22Rv1 (cell line): ENCODE results near the gene SLMAP.

Experiments used
- H3K27ac ChIP-seq: fragments of 450-650 bp; 2 replicates; pipeline ENCODE4 v1.5.1; 2017
- CTCF ChIP-seq: fragments of 450-650 bp; IDR thresholded peaks from 2 replicates; pipeline ENCODE4 v1.5.1; 2017; ENCODE audit warnings: mild to moderate bottlenecking
- ZFX ChIP-seq: fragments of 450-650 bp; IDR thresholded peaks from 2 replicates; pipeline ENCODE4 v1.6.1; 2017; ENCODE audit warnings: antibody characterized with exemption, borderline replicate concordance

SLMAP gene

GRCh38 chr3:57820479-57820878 lies 64.4 kb downstream of the SLMAP start:
- H3K27ac ChIP-seq, result no peak overlapping the region
- TF ChIP-seq ZFX (no peak), CTCF (no peak)

- TF ChIP-seq ZFX (no peak), CTCF (no peak)
- H3K27ac ChIP-seq, result no peak overlapping the region
Observed at GRCh38 chr3:57821765-57822164, 65.7 kb downstream of the SLMAP start.

GRCh38 chr3:57822686-57823085 lies 66.6 kb downstream of the SLMAP start:
- TF ChIP-seq ZFX (no peak), CTCF (no peak)
- no peak overlapping the region for H3K27ac ChIP-seq

- TF ChIP-seq ZFX (no peak), CTCF (no peak)
- no peak overlapping the region for H3K27ac ChIP-seq
Observed at GRCh38 chr3:57825116-57825515, 69.0 kb downstream of the SLMAP start.

- H3K27ac ChIP-seq, result no peak overlapping the region
- TF ChIP-seq CTCF (0 out of 2 replicates have a peak, but pooled peaks have one; percentile 7), ZFX (no peak)
Observed at GRCh38 chr3:57826245-57826951, 70.3 kb downstream of the SLMAP start.

- TF ChIP-seq CTCF (no peak), ZFX (no peak)
- H3K27ac ChIP-seq, result no peak overlapping the region
Observed at GRCh38 chr3:57826952-57827723, 71.0 kb downstream of the SLMAP start.

- no peak for TF ChIP-seq ZFX
- TF ChIP-seq CTCF, result no peak
Observed at GRCh38 chr3:57827757-57828156, 71.6 kb downstream of the SLMAP start.

More at GRCh38 chr3:57827757-57828156, 71.6 kb downstream of the SLMAP start:
- no peak overlapping the region for H3K27ac ChIP-seq
